ENCODE data around the gene CPVL. TPM values are rescaled to one million over a fixed set of nuclear protein-coding genes. Genes with fewer than 3 reads are reported as not detected.

The CPVL gene
- polyA plus RNA-seq, 3 donors, result 410 to 1,111 (median 1,108) TPM

- no peak for TF ChIP-seq CTCF (IDR thresholded peaks at IDR 0.05)
- H4K20me1 ChIP-seq (ENCODE audit: insufficient read depth, low read length), result peaks cover 31% of the 10 kb centered on the region
- Mint-ChIP-seq H3K4me3 (peak overlapping the region; percentile 96 to 100), H3K27ac (peak overlapping the region; percentile 93 to 95 (median 95)), H3K9me3 (no peaks in the 10 kb centered on the region), H3K27me3 (ENCODE audit: low read depth in 3 of 3) (peaks cover 0 to 2% (median 0%) of the 10 kb centered on the region in 3 donors), H3K4me1 (peaks cover 93% of the 10 kb centered on the region), H3K36me3 (peaks cover 9 to 13% of the 10 kb centered on the region in 2 donors)
- no peaks in the 10 kb centered on the region for H3K27me3 ChIP-seq (ENCODE audit: control insufficient read depth in 2 of 2, insufficient read depth in 2 of 2, low read length in 2 of 2)
- WGBS (ENCODE audit: insufficient coverage), result 42% methylated on average over 2 of the region's 8 CpGs
- peaks cover 92% of the 10 kb centered on the region for H3K79me2 ChIP-seq (ENCODE audit: insufficient read depth, low read length)
- peak overlapping the region; percentile 76 for H3K9ac ChIP-seq (ENCODE audit: insufficient read depth, low read length, poor library complexity, severe bottlenecking)
- H3K4me2 ChIP-seq (replicated peaks; ENCODE audit: extremely low read depth, low read length, poor library complexity, severe bottlenecking), result peak overlapping the region; percentile 94
- peaks cover 94 to 95% of the 10 kb centered on the region in 2 donors for H3K4me1 ChIP-seq (ENCODE audit: control insufficient read depth in 1 of 2, insufficient read depth in 2 of 2, low read length in 2 of 2)
- H2AFZ ChIP-seq (ENCODE audit: insufficient read depth, low read depth, low read length, poor library complexity, severe bottlenecking), result peak overlapping the region; percentile 77
- intact Hi-C loops (cut with micrococcal nuclease), result loop anchor here (5.0 to 10.0 kb wide), 3 partner anchors 38 to 52 kb away; partner anchors contain the start of gene CHN2 (in 1 of the 2)
- H3K9me3 ChIP-seq (replicated peaks in 1 of 2; ENCODE audit: control insufficient read depth in 1 of 2, insufficient read depth in 1 of 2, low read length in 2 of 2), result no peaks in the 10 kb centered on the region
- H3K36me3 ChIP-seq (replicated peaks in 1 of 2; ENCODE audit: control insufficient read depth in 1 of 2, insufficient read depth in 2 of 2, low read length in 2 of 2), result peaks cover 0 to 6% of the 10 kb centered on the region in 2 donors
- peak overlapping the region; percentile 74 to 90 for H3K27ac ChIP-seq (ENCODE audit: low read depth in 1 of 2, low read length in 2 of 2)
- no peak for DNase-seq
- peak overlapping the region; percentile 69 to 98 (median 95) for H3K4me3 ChIP-seq (replicated peaks in 1 of 3; ENCODE audit: low read depth in 2 of 3, low read length in 3 of 3)
Measured at GRCh38 chr7:29145553-29146056, 732 bp downstream of the CPVL start.

- Histone ChIP-seq H3K36me3 (replicated peaks in 1 of 2; ENCODE audit: control insufficient read depth in 1 of 2, insufficient read depth in 2 of 2, low read length in 2 of 2) (peaks cover 0 to 3% of the 10 kb centered on the region in 2 donors), H4K20me1 (ENCODE audit: insufficient read depth, low read length) (peaks cover 15% of the 10 kb centered on the region), H3K4me3 (replicated peaks in 1 of 3; ENCODE audit: low read depth in 2 of 3, low read length in 3 of 3) (peak overlapping the region; percentile 69 to 98 (median 95)), H3K9me3 (replicated peaks in 1 of 2; ENCODE audit: control insufficient read depth in 1 of 2, insufficient read depth in 1 of 2, low read length in 2 of 2) (no peaks in the 10 kb centered on the region), H3K79me2 (ENCODE audit: insufficient read depth, low read length) (peaks cover 95% of the 10 kb centered on the region), H3K27ac (ENCODE audit: low read depth in 1 of 2, low read length in 2 of 2) (peak overlapping the region in 1 of 2 donors; percentile 69), H3K4me2 (replicated peaks; ENCODE audit: extremely low read depth, low read length, poor library complexity, severe bottlenecking) (peak overlapping the region; percentile 94), H3K27me3 (ENCODE audit: control insufficient read depth in 2 of 2, insufficient read depth in 2 of 2, low read length in 2 of 2) (no peaks in the 10 kb centered on the region), H3K4me1 (ENCODE audit: control insufficient read depth in 1 of 2, insufficient read depth in 2 of 2, low read length in 2 of 2) (peaks cover 94 to 95% of the 10 kb centered on the region in 2 donors), H3K9ac (ENCODE audit: insufficient read depth, low read length, poor library complexity, severe bottlenecking) (no peak overlapping the region), H2AFZ (ENCODE audit: insufficient read depth, low read depth, low read length, poor library complexity, severe bottlenecking) (no peak overlapping the region)
- intact Hi-C loops (cut with micrococcal nuclease), result loop anchor here in 1 of 2 donors (10.0 kb wide), 1 partner anchor 51 kb away; the partner anchor contains the start of gene CHN2
- H3K4me1 Mint-ChIP-seq, result peaks cover 93% of the 10 kb centered on the region
- H3K36me3 Mint-ChIP-seq, result peaks cover 2 to 14% of the 10 kb centered on the region in 2 donors
- H3K9me3 Mint-ChIP-seq, result peaks cover 0 to 3% (median 0%) of the 10 kb centered on the region in 7 donors
- peak overlapping the region in 5 of 7 donors; percentile 46 to 93 (median 81) for H3K27ac Mint-ChIP-seq
- WGBS (ENCODE audit: insufficient coverage), result no CpG with 5 or more reads among the region's 2 CpGs
- TF ChIP-seq CTCF (IDR thresholded peaks at IDR 0.05), result no peak
- DNase-seq, result no peak
- H3K4me3 Mint-ChIP-seq, result peak overlapping the region in 1 of 2 donors; percentile 100
- no peaks in the 10 kb centered on the region for H3K27me3 Mint-ChIP-seq (ENCODE audit: low read depth in 3 of 3)
Measured at GRCh38 chr7:29143751-29144150, 2.6 kb downstream of the CPVL start.

All from CD14-positive monocyte (primary cell).